Osteocyte (in vitro differentiated cells): ENCODE measurements around the gene DCTD. TPM values are rescaled to one million over a fixed set of nuclear protein-coding genes. Genes with fewer than 3 reads are reported as not detected.

Source experiments
- DNase-seq: peaks from one replicate; pipeline ENCODE4 v3.0.0; 2021; ENCODE audit warnings: mixed read lengths; ENCODE audit not compliant: unreplicated experiment; ENCODE audit errors: extremely low spot score
- H3K27ac Mint-ChIP-seq: one replicate; pipeline ENCODE4 v1.8.0; 2021; ENCODE audit warnings: mild to moderate bottlenecking, mixed read lengths; ENCODE audit not compliant: unreplicated experiment
- H3K27me3 Mint-ChIP-seq: one replicate; pipeline ENCODE4 v1.8.0; 2021; ENCODE audit warnings: mixed read lengths; ENCODE audit not compliant: unreplicated experiment
- H3K36me3 Mint-ChIP-seq: one replicate; pipeline ENCODE4 v1.8.0; 2021; ENCODE audit warnings: mixed read lengths; ENCODE audit not compliant: unreplicated experiment
- H3K4me1 Mint-ChIP-seq: one replicate; pipeline ENCODE4 v1.8.0; 2021; ENCODE audit warnings: mixed read lengths; ENCODE audit not compliant: unreplicated experiment
- H3K4me3 Mint-ChIP-seq: one replicate; pipeline ENCODE4 v1.8.0; 2021; ENCODE audit warnings: mild to moderate bottlenecking, moderate library complexity, mixed read lengths; ENCODE audit not compliant: unreplicated experiment
- H3K9me3 Mint-ChIP-seq: one replicate; pipeline ENCODE4 v1.8.0; 2021; ENCODE audit warnings: mixed read lengths; ENCODE audit not compliant: unreplicated experiment
- CTCF ChIP-seq: fragments of 200-600 bp; sonication (generic); IDR thresholded peaks from 2 replicates; pipeline ENCODE4 v1.5.0; 2021; ENCODE audit warnings: antibody characterized with exemption, mild to moderate bottlenecking, moderate library complexity
- total RNA-seq: library from RNA; stranded (reverse); gene quantifications from 2 replicates; pipeline ENCODE4 v1.2.1, GENCODE V29; 2021

Gene DCTD
- total RNA-seq, 1 donor from 2014 or later, result 126 TPM

- Mint-ChIP-seq H3K27me3 (no peaks in the 10 kb centered on the region), H3K4me1 (peaks cover 32% of the 10 kb centered on the region), H3K9me3 (no peaks in the 10 kb centered on the region), H3K4me3 (no peak overlapping the region), H3K36me3 (peaks cover 70% of the 10 kb centered on the region), H3K27ac (no peak overlapping the region)
- no peak for DNase-seq
- no peak for TF ChIP-seq CTCF
These were observed 28.3 kb downstream of the DCTD start for GRCh38 chr4:182888891-182889290.

DNA sequence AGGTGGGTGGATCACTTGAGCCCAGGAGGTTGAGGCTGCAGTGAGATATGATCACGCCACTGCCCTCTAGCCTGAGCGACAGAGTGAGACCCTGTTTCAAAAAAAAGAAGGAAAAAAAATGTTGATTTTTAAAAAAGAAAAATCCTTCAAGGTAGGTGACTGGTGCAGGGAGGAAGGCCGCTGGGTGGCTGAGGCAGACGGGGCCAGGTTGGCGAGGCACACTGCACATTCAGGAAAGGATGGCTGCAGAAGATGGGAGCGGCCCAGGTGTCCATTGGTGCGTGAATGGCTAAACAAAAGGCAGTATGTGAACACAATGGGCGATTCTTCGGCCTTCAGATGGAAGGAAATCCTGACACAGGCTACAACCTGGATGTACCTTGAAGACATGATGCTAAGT, 30.4 kb downstream of the DCTD start:
- DNase-seq, result no peak
- H3K27me3 Mint-ChIP-seq, result no peaks in the 10 kb centered on the region
- H3K9me3 Mint-ChIP-seq, result no peaks in the 10 kb centered on the region
- no peak for TF ChIP-seq CTCF
- H3K36me3 Mint-ChIP-seq, result peaks cover 69% of the 10 kb centered on the region
- H3K4me1 Mint-ChIP-seq, result peaks cover 24% of the 10 kb centered on the region
- no peak overlapping the region for H3K27ac Mint-ChIP-seq
- no peak overlapping the region for H3K4me3 Mint-ChIP-seq

- H3K27ac Mint-ChIP-seq, result no peak overlapping the region
These were observed 31.0 kb downstream of the DCTD start for GRCh38 chr4:182886205-182886604.

DNA sequence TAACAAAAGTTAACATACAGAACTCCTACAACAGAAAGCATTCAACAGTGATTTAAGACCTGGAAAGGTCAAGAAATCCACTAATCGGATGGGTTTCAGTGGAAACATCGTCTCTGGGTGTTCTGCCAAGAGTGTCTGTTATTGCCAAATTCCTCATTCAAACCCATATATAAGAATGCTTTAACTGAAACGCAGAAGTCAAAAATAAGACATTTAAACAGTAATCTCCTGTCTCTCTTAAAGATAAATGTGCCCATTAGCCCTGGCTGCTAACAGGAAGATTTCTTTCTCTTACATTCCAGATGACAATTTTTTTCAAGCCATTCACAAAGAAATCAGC, 31.5 kb downstream of the DCTD start:
- TF ChIP-seq CTCF, result no peak
- H3K4me1 Mint-ChIP-seq, result peaks cover 14% of the 10 kb centered on the region
- no peak overlapping the region for H3K27ac Mint-ChIP-seq
- no peak for DNase-seq
- no peaks in the 10 kb centered on the region for H3K9me3 Mint-ChIP-seq
- peaks cover 64% of the 10 kb centered on the region for H3K36me3 Mint-ChIP-seq
- H3K27me3 Mint-ChIP-seq, result no peaks in the 10 kb centered on the region
- H3K4me3 Mint-ChIP-seq, result no peak overlapping the region

More at GRCh38 chr4:182886205-182886604, 31.0 kb downstream of the DCTD start:
- H3K27me3 Mint-ChIP-seq, result no peaks in the 10 kb centered on the region
- no peak for TF ChIP-seq CTCF
- DNase-seq, result no peak
- H3K4me1 Mint-ChIP-seq, result peaks cover 18% of the 10 kb centered on the region
- no peak overlapping the region for H3K4me3 Mint-ChIP-seq
- H3K36me3 Mint-ChIP-seq, result peaks cover 66% of the 10 kb centered on the region
- H3K9me3 Mint-ChIP-seq, result no peaks in the 10 kb centered on the region

GRCh38 chr4:182885022-182885737, 32.0 kb downstream of the DCTD start:
- H3K27ac Mint-ChIP-seq, result no peak overlapping the region
- TF ChIP-seq CTCF, result no peak
- H3K36me3 Mint-ChIP-seq, result peaks cover 59% of the 10 kb centered on the region

More at GRCh38 chr4:182885022-182885737, 32.0 kb downstream of the DCTD start:
- H3K27me3 Mint-ChIP-seq, result no peaks in the 10 kb centered on the region
- no peaks in the 10 kb centered on the region for H3K9me3 Mint-ChIP-seq
- no peak overlapping the region for H3K4me3 Mint-ChIP-seq
- H3K4me1 Mint-ChIP-seq, result peaks cover 13% of the 10 kb centered on the region
- DNase-seq, result no peak
